Measurements from ENCODE around the gene SBNO1. TPM values are rescaled to one million over a fixed set of nuclear protein-coding genes. Genes with fewer than 3 reads are reported as not detected.

The SBNO1 gene
- total and polyA plus RNA-seq, 8 donors = 26.5 to 32.1 (median 28.8) TPM

DNA sequence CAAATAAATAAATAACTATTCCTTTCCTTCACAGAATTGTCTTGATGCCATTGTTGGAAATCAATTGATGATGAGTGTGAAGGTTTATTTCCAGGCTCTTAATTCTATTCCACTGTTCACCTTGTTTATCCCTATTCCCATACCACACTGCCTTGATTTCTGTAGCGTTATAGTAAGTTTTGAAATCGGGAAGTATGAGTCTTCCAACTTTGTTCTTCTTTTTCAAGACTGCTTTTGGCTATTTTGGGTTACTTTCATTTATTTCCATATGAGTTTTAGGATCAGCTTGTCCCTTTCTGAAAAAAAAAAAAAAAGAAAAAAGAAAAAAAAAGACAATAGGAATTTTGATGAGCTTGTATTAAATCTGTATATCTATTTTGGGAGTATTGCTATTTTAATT lies 83.7 kb downstream of the SBNO1 start:
- H3K27ac ChIP-seq = no peak overlapping the region
- intact Hi-C loops (cut with DNase I) = no loop called here
- H3K4me1 ChIP-seq = peaks cover 0 to 14% of the 10 kb centered on the region in 2 donors
- no peaks in the 10 kb centered on the region for H3K36me3 ChIP-seq
- no peaks in the 10 kb centered on the region for H3K27me3 ChIP-seq
- DNase-seq = no peak
- H3K9me3 ChIP-seq = no peaks in the 10 kb centered on the region
- no peak overlapping the region for H3K4me3 ChIP-seq
- no peak for ATAC-seq
- TF ChIP-seq, protein P1, sequence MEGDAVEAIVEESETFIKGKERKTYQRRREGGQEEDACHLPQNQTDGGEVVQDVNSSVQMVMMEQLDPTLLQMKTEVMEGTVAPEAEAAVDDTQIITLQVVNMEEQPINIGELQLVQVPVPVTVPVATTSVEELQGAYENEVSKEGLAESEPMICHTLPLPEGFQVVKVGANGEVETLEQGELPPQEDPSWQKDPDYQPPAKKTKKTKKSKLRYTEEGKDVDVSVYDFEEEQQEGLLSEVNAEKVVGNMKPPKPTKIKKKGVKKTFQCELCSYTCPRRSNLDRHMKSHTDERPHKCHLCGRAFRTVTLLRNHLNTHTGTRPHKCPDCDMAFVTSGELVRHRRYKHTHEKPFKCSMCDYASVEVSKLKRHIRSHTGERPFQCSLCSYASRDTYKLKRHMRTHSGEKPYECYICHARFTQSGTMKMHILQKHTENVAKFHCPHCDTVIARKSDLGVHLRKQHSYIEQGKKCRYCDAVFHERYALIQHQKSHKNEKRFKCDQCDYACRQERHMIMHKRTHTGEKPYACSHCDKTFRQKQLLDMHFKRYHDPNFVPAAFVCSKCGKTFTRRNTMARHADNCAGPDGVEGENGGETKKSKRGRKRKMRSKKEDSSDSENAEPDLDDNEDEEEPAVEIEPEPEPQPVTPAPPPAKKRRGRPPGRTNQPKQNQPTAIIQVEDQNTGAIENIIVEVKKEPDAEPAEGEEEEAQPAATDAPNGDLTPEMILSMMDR (IDR thresholded peaks at IDR 0.05) = no peak

GRCh38 chr12:123278101-123278627 lies 86.5 kb downstream of the SBNO1 start:
- DNase-seq = no peak
- TF ChIP-seq, protein P1 (IDR thresholded peaks at IDR 0.05) = no peak
- H3K27me3 ChIP-seq = no peaks in the 10 kb centered on the region
- peaks cover 0 to 14% of the 10 kb centered on the region in 2 donors for H3K4me1 ChIP-seq
- intact Hi-C loops (cut with DNase I) = no loop called here
- H3K36me3 ChIP-seq = no peaks in the 10 kb centered on the region
- no peak overlapping the region for H3K4me3 ChIP-seq
- peak; percentile 34 for ATAC-seq
- H3K9me3 ChIP-seq = no peaks in the 10 kb centered on the region
- peak overlapping the region; percentile 33 to 39 for H3K27ac ChIP-seq

DNA sequence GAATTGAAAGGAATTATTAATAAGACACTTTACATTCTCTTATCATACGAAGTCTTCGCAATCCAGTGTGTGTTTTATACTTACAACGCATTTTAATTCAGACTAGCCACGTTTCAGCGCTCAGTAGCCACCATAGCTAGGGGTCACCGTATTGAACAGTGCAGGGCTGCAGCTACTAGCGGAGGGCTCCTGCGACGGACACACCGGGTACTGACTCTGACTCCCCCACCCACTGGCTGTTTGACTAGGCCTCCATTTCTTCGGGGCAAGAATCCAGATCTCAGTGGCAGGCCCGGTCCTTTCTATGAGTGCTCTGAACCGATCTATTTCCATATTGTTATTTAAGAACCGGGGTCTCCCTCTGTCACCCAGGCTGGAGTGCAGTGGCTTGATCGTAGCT lies 91.5 kb downstream of the SBNO1 start:
- DNase-seq (no peak), ATAC-seq (no peak)
- peaks cover 12 to 40% of the 10 kb centered on the region in 2 donors for H3K4me1 ChIP-seq
- no peaks in the 10 kb centered on the region for H3K9me3 ChIP-seq
- TF ChIP-seq, protein P1 (IDR thresholded peaks at IDR 0.05) = no peak
- no peaks in the 10 kb centered on the region for H3K36me3 ChIP-seq
- H3K4me3 ChIP-seq = no peak overlapping the region
- H3K27me3 ChIP-seq = no peaks in the 10 kb centered on the region
- intact Hi-C loops (cut with DNase I) = no loop called here
- no peak overlapping the region for H3K27ac ChIP-seq

- Histone ChIP-seq H3K4me1 (peaks cover 12 to 41% of the 10 kb centered on the region in 2 donors), H3K27ac (peak overlapping the region; percentile 78 to 81), H3K27me3 (no peaks in the 10 kb centered on the region), H3K4me3 (peak overlapping the region; percentile 67 to 74), H3K36me3 (peaks cover 0 to 9% of the 10 kb centered on the region in 2 donors), H3K9me3 (no peaks in the 10 kb centered on the region)
- DNase-seq = peak; percentile 55 to 95 (median 74)
- intact Hi-C loops (cut with DNase I) = no loop called here
- ATAC-seq = peak; percentile 74
- TF ChIP-seq, protein P1 (IDR thresholded peaks at IDR 0.05) = peak; percentile 22 to 36
These were observed 93.5 kb downstream of the SBNO1 start for GRCh38 chr12:123271001-123271668.

- ATAC-seq (peak; percentile 16), DNase-seq (peak in 2 of 4 donors; percentile 47 to 82)
- intact Hi-C loops (cut with DNase I) = no loop called here
- peaks cover 12 to 41% of the 10 kb centered on the region in 2 donors for H3K4me1 ChIP-seq
- TF ChIP-seq, protein P1 (IDR thresholded peaks at IDR 0.05) = peak in 1 of 2 donors; percentile 2
- peak overlapping the region; percentile 67 to 74 for H3K4me3 ChIP-seq
- no peaks in the 10 kb centered on the region for H3K27me3 ChIP-seq
- H3K27ac ChIP-seq = peak overlapping the region; percentile 78 to 81
- H3K9me3 ChIP-seq = no peaks in the 10 kb centered on the region
- H3K36me3 ChIP-seq = peaks cover 0 to 16% of the 10 kb centered on the region in 2 donors
These were observed 94.2 kb downstream of the SBNO1 start for GRCh38 chr12:123270214-123271000.

Data from left lung (tissue), 10 donors.